H1 (cell line): ENCODE results near the gene ITGAV. TPM values are rescaled to one million over a fixed set of nuclear protein-coding genes. Genes with fewer than 3 reads are reported as not detected.

Experiments used
- KDM1A ChIP-seq: fragments of 200-600, 300-600 bp; sonication (generic); IDR thresholded peaks from 2 replicates; pipeline ENCODE4 v1.7.1; 2016; ENCODE audit warnings: mild to moderate bottlenecking, low read length, borderline replicate concordance
- TAF1 ChIP-seq: IDR thresholded peaks from 2 replicates; pipeline ENCODE4 v1.6.1; 2011; ENCODE audit warnings: mild to moderate bottlenecking, low read depth, low read length
- polyA plus RNA-seq, 7 experiments: library from polyadenylated mRNA; depleted of rRNA in 3 of 7; stranded (reverse) in 5 of 7; unstranded in 2 of 7; fragments of >200 nt in 5 of 7; fragments of 200-250 nt in 2 of 7; gene quantifications; 1 replicate in 5 of 7; 2 replicates in 1 of 7; 4 replicates in 1 of 7; pipeline versions ENCODE4 v1.2.1 to v1.2.3, GENCODE V29; 2011 to 2013; ENCODE audit warnings: missing spikeins in 2 of 7, mixed read lengths in 2 of 7
- total RNA-seq: library from RNA; stranded (reverse); fragmentation: NEBNext Ultra II Directional; extraction: Animal tissue kit (Norgen Biotek cat#: 25700); gene quantifications from 2 replicates; pipeline ENCODE4 v1.2.1, GENCODE V29; 2021
- TF ChIP-seq, protein P1 (sequence below): IDR thresholded peaks from 2 replicates; pipeline ENCODE4 v1.6.1; 2011; ENCODE audit warnings: low read length, improper control_type of control experiment

Gene ITGAV
- total and polyA plus RNA-seq, 2 of the 8 experiments (the other 6 are each of a cell fraction or from before 2014, with no cell fraction given) = 11.7 to 42.4 TPM

DNA sequence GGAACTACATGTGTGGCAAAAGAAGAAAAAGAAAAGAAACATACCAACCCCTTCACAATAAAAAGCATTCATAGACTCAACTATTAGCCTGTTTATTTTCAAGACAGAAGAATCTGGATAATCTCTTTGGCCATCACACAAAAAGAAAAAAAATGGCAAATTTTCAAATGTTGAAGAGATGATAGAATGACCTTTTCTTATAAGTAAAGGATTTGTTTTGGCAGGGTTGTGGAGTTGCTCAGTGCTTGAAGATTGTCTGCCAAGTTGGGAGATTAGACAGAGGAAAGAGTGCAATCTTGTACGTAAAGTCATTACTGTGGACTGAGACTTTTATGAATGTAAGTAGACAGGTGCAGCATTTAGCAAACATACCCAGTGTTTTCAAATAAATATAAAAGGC, 85.5 kb downstream of the ITGAV start (continued):
- TF ChIP-seq, protein P1, sequence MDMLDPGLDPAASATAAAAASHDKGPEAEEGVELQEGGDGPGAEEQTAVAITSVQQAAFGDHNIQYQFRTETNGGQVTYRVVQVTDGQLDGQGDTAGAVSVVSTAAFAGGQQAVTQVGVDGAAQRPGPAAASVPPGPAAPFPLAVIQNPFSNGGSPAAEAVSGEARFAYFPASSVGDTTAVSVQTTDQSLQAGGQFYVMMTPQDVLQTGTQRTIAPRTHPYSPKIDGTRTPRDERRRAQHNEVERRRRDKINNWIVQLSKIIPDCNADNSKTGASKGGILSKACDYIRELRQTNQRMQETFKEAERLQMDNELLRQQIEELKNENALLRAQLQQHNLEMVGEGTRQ = no peak
- TF ChIP-seq TAF1 = no peak
- TF ChIP-seq KDM1A = no peak
